PC-9 (cell line): ENCODE results near the gene ANAPC15. TPM values are rescaled to one million over a fixed set of nuclear protein-coding genes. Genes with fewer than 3 reads are reported as not detected.
"Not testable (repeated sequence)": the region's sequence is repeated elsewhere in the genome, so short reads cannot be mapped to it uniquely, and the experiment has no call there.

ENCODE experiments used
- BruUV-seq: library from RNA; stranded (reverse); fragments of 400-500 nt; replicated peaks from 2 replicates; lab custom pipeline; 2021; lab: Mats Ljungman, UMichigan
- CTCF ChIA-PET: fragments of 300-600 bp; sonication (Branson Sonifier 250); formaldehyde crosslinking; loops from one replicate; lab custom pipeline; 2022; ENCODE audit warnings: antibody characterized with exemption; lab: Charles Lee
- POLR2A ChIA-PET: fragments of 300-600 bp; sonication (Branson Sonifier 250); formaldehyde crosslinking; loops from one replicate; lab custom pipeline; 2022; ENCODE audit warnings: antibody characterized with exemption; ENCODE audit not compliant: unreplicated experiment; lab: Charles Lee
- DNase-seq, 2 experiments: peaks; one replicate each; pipeline versions ENCODE4 v3.0.0 to v3.0.0-alpha.2; 2015 to 2022; ENCODE audit warnings: mixed read lengths in 1 of 2
- H2AFZ ChIP-seq: fragments of 200-600 bp; sonication (generic); 2 replicates; pipeline ENCODE4 v1.8.1; 2017; ENCODE audit warnings: antibody characterized with exemption
- H3F3A ChIP-seq: fragments of 200-600 bp; sonication (generic); 2 replicates; pipeline ENCODE4 v1.8.1; 2017; ENCODE audit warnings: antibody characterized with exemption, mild to moderate bottlenecking, low read depth; ENCODE audit not compliant: insufficient read depth
- H3K27ac ChIP-seq: fragments of 200-600 bp; sonication (generic); 2 replicates; pipeline ENCODE4 v1.6.1; 2016; ENCODE audit warnings: mixed run types
- H3K27me3 ChIP-seq: fragments of 200-600 bp; sonication (generic); 2 replicates; pipeline ENCODE4 v1.6.1; 2016; ENCODE audit warnings: low read depth, mixed run types; ENCODE audit not compliant: insufficient read depth
- H3K36me3 ChIP-seq: fragments of 200-600 bp; sonication (generic); 2 replicates; pipeline ENCODE4 v1.6.1; 2016; ENCODE audit warnings: low read depth, mixed run types
- H3K4me1 ChIP-seq: fragments of 200-600 bp; sonication (generic); replicated peaks from 2 replicates; pipeline ENCODE4 v1.6.1; 2016; ENCODE audit warnings: mixed run types; ENCODE audit not compliant: insufficient read depth
- H3K4me2 ChIP-seq: fragments of 200-600 bp; sonication (generic); 2 replicates; pipeline ENCODE4 v1.6.1; 2017; ENCODE audit warnings: mixed run types
- H3K4me3 ChIP-seq: fragments of 200-600 bp; sonication (generic); 2 replicates; pipeline ENCODE4 v1.6.1; 2016; ENCODE audit warnings: mixed run types
- H3K79me2 ChIP-seq: fragments of 200-600 bp; sonication (generic); 2 replicates; pipeline ENCODE4 v1.6.1; 2017; ENCODE audit warnings: low read depth, mixed run types
- H3K9me2 ChIP-seq: fragments of 200-600 bp; sonication (generic); 2 replicates; pipeline ENCODE4 v1.8.1; 2017; ENCODE audit warnings: mild to moderate bottlenecking; ENCODE audit not compliant: insufficient read depth
- H3K9me3 ChIP-seq: fragments of 200-600 bp; sonication (generic); 2 replicates; pipeline ENCODE4 v1.8.1; 2016; ENCODE audit warnings: low read depth; ENCODE audit not compliant: insufficient read depth
- H4K20me1 ChIP-seq: fragments of 200-600 bp; sonication (generic); 2 replicates; pipeline ENCODE4 v1.8.1; 2017; ENCODE audit not compliant: insufficient read depth
- CTCF ChIP-seq: fragments of 200-600 bp; sonication (generic); conservative IDR thresholded peaks from 2 replicates; pipeline ENCODE4 v1.6.1; 2017; ENCODE audit warnings: mixed run types, antibody characterized with exemption, mild to moderate bottlenecking, moderate library complexity
- EZH2 ChIP-seq: fragments of 200-600 bp; sonication (generic); IDR thresholded peaks from 2 replicates; pipeline ENCODE4 v1.8.0; 2017; ENCODE audit warnings: antibody characterized with exemption, low read depth
- intact Hi-C: fragments of 100-400 bp; cut with micrococcal nuclease; formaldehyde crosslinking; loops from one replicate; pipeline ENCODE4 v1.10.0; 2022; ENCODE audit not compliant: unreplicated experiment
- total RNA-seq: library from RNA; stranded (reverse); gene quantifications from 2 replicates; pipeline ENCODE4 v1.2.3, GENCODE V29; 2021

The ANAPC15 gene
- total RNA-seq, 1 experiment from 2014 or later, result 97.8 TPM

- CTCF ChIA-PET, result interaction anchor here (0.6 to 0.7 kb wide), 3 partner anchors 43 to 233 kb away, joined by 3 to 21 read pairs (median 4); no protein-coding TSS in a partner anchor
- Histone ChIP-seq H3F3A (peaks cover 6% of the 10 kb centered on the region; the same call in 1 of the 2 replicates), H3K9me3 (no peaks in the 10 kb centered on the region), H3K4me2 (no peak overlapping the region), H3K4me1 (peaks cover 6% of the 10 kb centered on the region; the same call in 1 of the 2 replicates), H4K20me1 (no peaks in the 10 kb centered on the region), H3K9me2 (no peaks in the 10 kb centered on the region), H3K36me3 (no peaks in the 10 kb centered on the region), H3K79me2 (no peaks in the 10 kb centered on the region), H3K4me3 (no peak overlapping the region), H3K27ac (no peak overlapping the region), H3K27me3 (no peaks in the 10 kb centered on the region), H2AFZ (no peak overlapping the region)
- intact Hi-C loops, result no loop called here
- BruUV-seq, result no TSS peak
- TF ChIP-seq CTCF (no peak), EZH2 (no peak)
- DNase-seq, result peak in 1 of 2 experiments; percentile 18
- POLR2A ChIA-PET, result no interaction called here
Measured at GRCh38 chr11:72146625-72147024, 34.1 kb upstream of the ANAPC15 start.

GRCh38 chr11:72144807-72145565 lies 32.5 kb upstream of the ANAPC15 start:
- Histone ChIP-seq H4K20me1 (no peaks in the 10 kb centered on the region), H3K4me1 (peaks cover 6% of the 10 kb centered on the region; the same call in 1 of the 2 replicates), H3K9me3 (no peaks in the 10 kb centered on the region), H3F3A (peaks cover 6% of the 10 kb centered on the region; the same call in 1 of the 2 replicates), H3K36me3 (no peaks in the 10 kb centered on the region), H3K4me3 (no peak overlapping the region), H3K4me2 (no peak overlapping the region), H3K79me2 (no peaks in the 10 kb centered on the region), H3K27me3 (no peaks in the 10 kb centered on the region), H3K27ac (peak overlapping the region; percentile 50), H3K9me2 (no peaks in the 10 kb centered on the region), H2AFZ (no peak overlapping the region)
- DNase-seq, result peak; percentile 63 to 89
- POLR2A ChIA-PET, result interaction anchor here (0.6 to 1.3 kb wide), 2 partner anchors 58 to 80 kb away, joined by 5 to 6 read pairs; partner anchors contain the start of gene INPPL1
- no peak for TF ChIP-seq EZH2
- TF ChIP-seq CTCF, result no peak
- no TSS peak for BruUV-seq
- intact Hi-C loops, result loop anchor here (1.0 to 2.0 kb wide), 3 partner anchors 36 to 120 kb away; no protein-coding TSS in a partner anchor
- CTCF ChIA-PET, result interaction anchor here (0.5 to 1.0 kb wide), 4 partner anchors 47 to 286 kb away, joined by 3 to 6 read pairs (median 4); partner anchors contain the start of gene FOLR1

- DNase-seq, H3K9me2 ChIP-seq, H3F3A ChIP-seq, CTCF ChIA-PET, H3K9me3 ChIP-seq, H2AFZ ChIP-seq, H3K4me3 ChIP-seq, H3K27me3 ChIP-seq, POLR2A ChIA-PET, H4K20me1 ChIP-seq, H3K36me3 ChIP-seq, H3K79me2 ChIP-seq, H3K27ac ChIP-seq, H3K4me1 ChIP-seq, H3K4me2 ChIP-seq, intact Hi-C loops, BruUV-seq: not testable (repeated sequence)
Measured at GRCh38 chr11:72142543-72142942, 30.0 kb upstream of the ANAPC15 start.

GRCh38 chr11:72142086-72142485 lies 29.6 kb upstream of the ANAPC15 start:
- H3K9me2 ChIP-seq, H3F3A ChIP-seq, H3K79me2 ChIP-seq, BruUV-seq, H3K27ac ChIP-seq, POLR2A ChIA-PET, H3K4me3 ChIP-seq, H3K36me3 ChIP-seq, H2AFZ ChIP-seq, CTCF ChIA-PET, H3K4me1 ChIP-seq, DNase-seq, H3K27me3 ChIP-seq, H4K20me1 ChIP-seq, H3K9me3 ChIP-seq, intact Hi-C loops, H3K4me2 ChIP-seq: not testable (repeated sequence)
